Measurements from ENCODE around the gene PLGLB2.
"Not testable (repeated sequence)": the region's sequence is repeated elsewhere in the genome, so short reads cannot be mapped to it uniquely, and the experiment has no call there.

PLGLB2 gene

GRCh38 chr2:87747791-87748190, at the start of gene PLGLB2:
Gene PLGLB2, plus strand, starts transcription at chr2:87748087. Its CDS starts 67 bp downstream, at chr2:87748154.
- not testable (repeated sequence) for DNase-seq

- DNase-seq = not testable (repeated sequence)
These were observed 43.1 kb upstream of the PLGLB2 start for GRCh38 chr2:87704572-87705323.

GRCh38 chr2:87708368-87708767, 39.5 kb upstream of the PLGLB2 start:
- DNase-seq = not testable (repeated sequence)

DNA sequence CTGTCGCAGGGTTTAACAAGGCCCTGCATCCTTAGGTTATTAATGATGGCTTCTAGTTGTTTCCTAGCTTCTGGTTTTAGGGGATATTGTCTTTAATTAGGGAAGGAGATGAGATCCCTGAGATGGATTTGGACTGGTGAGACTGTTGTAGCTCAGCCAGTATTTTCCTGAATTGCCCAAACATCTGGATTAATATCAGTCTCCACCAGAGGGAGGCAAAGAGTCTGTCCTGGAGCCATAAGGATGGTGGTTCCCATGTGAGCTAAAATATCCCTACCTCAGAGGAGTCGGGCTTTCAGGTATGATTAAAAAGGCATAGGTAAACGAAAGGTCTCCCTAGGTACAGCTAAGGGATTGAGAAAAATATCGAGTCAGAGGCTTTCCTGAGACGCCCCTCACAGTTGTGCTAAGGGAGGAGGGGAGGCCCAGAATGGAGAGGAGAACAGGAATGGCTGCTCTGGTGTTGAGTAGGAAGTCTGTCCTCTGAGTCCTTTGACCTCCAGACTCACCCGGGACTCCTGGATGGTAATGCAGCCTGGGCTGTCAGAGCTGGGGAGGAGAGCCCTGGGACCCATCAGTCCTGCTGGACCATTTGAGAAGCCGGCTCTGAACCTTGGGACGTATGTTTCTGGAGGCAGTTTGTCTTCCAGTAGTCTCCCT, 19.8 kb upstream of the PLGLB2 start:
- not testable (repeated sequence) for DNase-seq

DNA sequence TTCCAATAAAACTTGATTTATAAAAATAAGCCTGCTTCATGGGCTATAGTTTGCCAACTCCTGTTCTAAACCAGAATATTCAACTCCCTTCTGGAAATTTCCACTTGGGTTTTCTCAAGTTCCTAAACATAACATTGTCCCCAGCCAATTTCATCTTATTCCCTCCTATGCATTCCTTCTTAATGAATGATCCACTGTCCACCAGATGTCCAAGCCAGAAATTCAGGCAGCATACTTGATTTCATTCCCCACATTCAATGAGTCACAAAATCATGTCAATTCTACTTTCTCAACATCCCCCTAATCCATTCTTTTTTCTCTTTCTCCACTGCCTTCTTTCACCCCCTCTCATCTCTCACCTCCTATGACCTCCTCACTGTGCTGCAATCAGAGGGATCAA, 7.0 kb upstream of the PLGLB2 start:
- not testable (repeated sequence) for DNase-seq

DNA sequence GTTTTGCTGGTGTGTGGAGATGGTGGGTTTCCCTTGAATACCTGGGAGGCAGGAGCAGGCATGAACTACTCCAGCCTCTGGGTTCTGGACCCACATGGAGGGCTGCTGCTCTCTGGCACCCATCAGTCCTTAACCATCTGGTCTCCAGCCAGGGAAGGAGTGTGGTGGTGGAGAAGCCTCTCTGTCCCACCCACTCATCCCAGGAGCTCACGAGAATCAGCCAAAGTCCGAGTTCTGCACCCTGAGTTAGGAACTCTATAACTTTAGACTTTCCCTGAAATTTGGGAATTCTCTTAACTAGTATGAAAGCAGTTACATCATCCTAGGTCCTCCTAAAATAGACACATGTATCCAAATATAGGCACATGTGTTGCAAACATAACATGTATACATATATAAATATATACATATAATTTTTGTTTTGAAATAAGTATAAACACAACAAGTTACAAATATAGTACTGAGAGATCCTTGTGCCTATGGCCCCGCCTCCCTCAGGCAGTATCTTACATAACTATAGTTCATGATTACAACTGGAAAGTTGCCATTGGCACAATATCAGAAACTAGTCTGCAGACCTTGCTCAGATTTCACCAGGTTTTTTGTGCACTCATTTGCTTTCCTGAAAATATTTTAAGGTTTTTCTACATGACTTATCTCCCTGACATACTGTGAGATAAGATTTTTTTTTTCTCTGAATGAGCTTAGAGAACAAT, 5.3 kb upstream of the PLGLB2 start:
- not testable (repeated sequence) for DNase-seq

- not testable (repeated sequence) for DNase-seq
These were observed 4.2 kb upstream of the PLGLB2 start for GRCh38 chr2:87743638-87744037.

GRCh38 chr2:87745353-87745951, 2.4 kb upstream of the PLGLB2 start:
- not testable (repeated sequence) for DNase-seq

- not testable (repeated sequence) for DNase-seq
These were observed 637 bp downstream of the PLGLB2 start for GRCh38 chr2:87748524-87748923.

- DNase-seq = not testable (repeated sequence)
These were observed 2.7 kb downstream of the PLGLB2 start for GRCh38 chr2:87750560-87750959.

GRCh38 chr2:87754759-87755158, 6.9 kb downstream of the PLGLB2 start:
- DNase-seq = not testable (repeated sequence)

Measured in inflammatory macrophage treated with lipopolysaccharide for 4 hours (primary cell).